ENCODE measurements around the gene KIAA1958.
A peak's percentile ranks its signal among the peaks of the same experiment; 100 is the strongest.

KIAA1958 gene

GRCh38 chr9:112473986-112474385 lies 12.6 kb upstream of the KIAA1958 start:
- TF ChIP-seq CTCF (IDR thresholded peaks at IDR 0.05; ENCODE audit: insufficient read depth, low read depth, low read length, missing control alignments), result no peak
- no peak for DNase-seq (ENCODE audit: low read depth)

GRCh38 chr9:112475318-112475717 lies 11.3 kb upstream of the KIAA1958 start:
- no peak overlapping the region for H3K4me3 ChIP-seq (ENCODE audit: low read length)
- DNase-seq (ENCODE audit: low read depth), result no peak
- TF ChIP-seq CTCF (IDR thresholded peaks at IDR 0.05; ENCODE audit: insufficient read depth, low read depth, low read length, missing control alignments), result no peak

More at GRCh38 chr9:112473986-112474385, 12.6 kb upstream of the KIAA1958 start:
- no peak overlapping the region for H3K4me3 ChIP-seq (ENCODE audit: low read length)

- DNase-seq (ENCODE audit: low read depth), result no peak
- TF ChIP-seq CTCF (IDR thresholded peaks at IDR 0.05; ENCODE audit: insufficient read depth, low read depth, low read length, missing control alignments), result no peak
- H3K4me3 ChIP-seq (ENCODE audit: low read length), result no peak overlapping the region
Observed at GRCh38 chr9:112477330-112477729, 9.3 kb upstream of the KIAA1958 start.

GRCh38 chr9:112479221-112479620 lies 7.4 kb upstream of the KIAA1958 start:
- no peak for DNase-seq (ENCODE audit: low read depth)
- TF ChIP-seq CTCF (IDR thresholded peaks at IDR 0.05; ENCODE audit: insufficient read depth, low read depth, low read length, missing control alignments), result no peak
- H3K4me3 ChIP-seq (ENCODE audit: low read length), result no peak overlapping the region

GRCh38 chr9:112484607-112485006 lies 2.0 kb upstream of the KIAA1958 start:
- H3K4me3 ChIP-seq (ENCODE audit: low read length), result no peak overlapping the region
- TF ChIP-seq CTCF (IDR thresholded peaks at IDR 0.05; ENCODE audit: insufficient read depth, low read depth, low read length, missing control alignments), result no peak
- DNase-seq (ENCODE audit: low read depth), result no peak

- H3K4me3 ChIP-seq (ENCODE audit: low read length), result peak overlapping the region; percentile 82
- TF ChIP-seq CTCF (IDR thresholded peaks at IDR 0.05; ENCODE audit: insufficient read depth, low read depth, low read length, missing control alignments), result no peak
- DNase-seq (ENCODE audit: low read depth), result no peak
Observed at GRCh38 chr9:112485574-112485973, 1.1 kb upstream of the KIAA1958 start.

- DNase-seq (ENCODE audit: low read depth), result peak; percentile 61
- peak overlapping the region; percentile 82 for H3K4me3 ChIP-seq (ENCODE audit: low read length)
- TF ChIP-seq CTCF (IDR thresholded peaks at IDR 0.05; ENCODE audit: insufficient read depth, low read depth, low read length, missing control alignments), result no peak
Observed at GRCh38 chr9:112487008-112487798, 576 bp downstream of the KIAA1958 start.

Measured in epithelial cell of esophagus (primary cell).